ENCODE measurements around the gene PRSS50.

PRSS50 gene

GRCh38 chr3:46716461-46717441, 918 bp downstream of the PRSS50 start:
- TF ChIP-seq, protein P1, sequence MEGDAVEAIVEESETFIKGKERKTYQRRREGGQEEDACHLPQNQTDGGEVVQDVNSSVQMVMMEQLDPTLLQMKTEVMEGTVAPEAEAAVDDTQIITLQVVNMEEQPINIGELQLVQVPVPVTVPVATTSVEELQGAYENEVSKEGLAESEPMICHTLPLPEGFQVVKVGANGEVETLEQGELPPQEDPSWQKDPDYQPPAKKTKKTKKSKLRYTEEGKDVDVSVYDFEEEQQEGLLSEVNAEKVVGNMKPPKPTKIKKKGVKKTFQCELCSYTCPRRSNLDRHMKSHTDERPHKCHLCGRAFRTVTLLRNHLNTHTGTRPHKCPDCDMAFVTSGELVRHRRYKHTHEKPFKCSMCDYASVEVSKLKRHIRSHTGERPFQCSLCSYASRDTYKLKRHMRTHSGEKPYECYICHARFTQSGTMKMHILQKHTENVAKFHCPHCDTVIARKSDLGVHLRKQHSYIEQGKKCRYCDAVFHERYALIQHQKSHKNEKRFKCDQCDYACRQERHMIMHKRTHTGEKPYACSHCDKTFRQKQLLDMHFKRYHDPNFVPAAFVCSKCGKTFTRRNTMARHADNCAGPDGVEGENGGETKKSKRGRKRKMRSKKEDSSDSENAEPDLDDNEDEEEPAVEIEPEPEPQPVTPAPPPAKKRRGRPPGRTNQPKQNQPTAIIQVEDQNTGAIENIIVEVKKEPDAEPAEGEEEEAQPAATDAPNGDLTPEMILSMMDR (IDR thresholded peaks at IDR 0.05; ENCODE audit: borderline replicate concordance, insufficient read depth, low read depth, low read length) = no peak

DNA sequence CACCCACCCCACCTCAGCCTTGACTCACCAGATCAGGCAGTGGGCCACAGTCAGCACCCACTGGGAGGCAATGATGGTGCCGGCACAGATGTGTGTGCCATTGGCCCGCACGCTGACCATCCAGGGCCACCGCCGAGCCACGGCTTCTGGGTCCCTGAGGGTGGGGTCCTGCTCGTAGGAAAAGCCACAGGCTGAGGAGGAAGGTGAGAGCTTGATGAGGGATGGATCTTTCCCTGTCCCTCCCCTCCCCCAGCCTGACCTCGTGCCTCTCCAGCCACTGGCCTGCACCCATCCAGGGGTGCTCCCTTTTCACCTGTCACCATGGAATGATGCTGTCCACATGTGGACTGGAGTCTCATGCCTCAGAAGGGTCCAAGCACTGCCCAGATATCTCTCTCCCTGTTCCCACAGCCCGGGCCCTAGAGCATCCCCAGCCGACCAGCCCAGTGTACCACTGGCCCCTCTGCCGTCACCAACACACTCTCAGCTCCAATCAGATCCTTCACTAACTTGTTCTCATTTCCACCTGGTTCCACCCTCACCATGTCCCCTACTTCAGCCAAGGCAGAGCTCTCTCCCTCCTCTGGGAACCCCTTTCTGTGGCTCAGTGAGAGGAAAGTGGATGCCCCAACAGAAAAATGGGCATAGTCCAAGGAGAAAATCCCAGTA, 2.0 kb downstream of the PRSS50 start:
- TF ChIP-seq, protein P1 (IDR thresholded peaks at IDR 0.05; ENCODE audit: borderline replicate concordance, insufficient read depth, low read depth, low read length) = no peak
- H3K4me3 ChIP-seq (ENCODE audit: low read depth, low read length) = no peak overlapping the region

More at GRCh38 chr3:46716461-46717441, 918 bp downstream of the PRSS50 start:
- no peak overlapping the region for H3K4me3 ChIP-seq (ENCODE audit: low read depth, low read length)

GRCh38 chr3:46714728-46715506, 2.8 kb downstream of the PRSS50 start:
- H3K4me3 ChIP-seq (ENCODE audit: low read depth, low read length) = no peak overlapping the region
- TF ChIP-seq, protein P1 (IDR thresholded peaks at IDR 0.05; ENCODE audit: borderline replicate concordance, insufficient read depth, low read depth, low read length) = no peak

DNA sequence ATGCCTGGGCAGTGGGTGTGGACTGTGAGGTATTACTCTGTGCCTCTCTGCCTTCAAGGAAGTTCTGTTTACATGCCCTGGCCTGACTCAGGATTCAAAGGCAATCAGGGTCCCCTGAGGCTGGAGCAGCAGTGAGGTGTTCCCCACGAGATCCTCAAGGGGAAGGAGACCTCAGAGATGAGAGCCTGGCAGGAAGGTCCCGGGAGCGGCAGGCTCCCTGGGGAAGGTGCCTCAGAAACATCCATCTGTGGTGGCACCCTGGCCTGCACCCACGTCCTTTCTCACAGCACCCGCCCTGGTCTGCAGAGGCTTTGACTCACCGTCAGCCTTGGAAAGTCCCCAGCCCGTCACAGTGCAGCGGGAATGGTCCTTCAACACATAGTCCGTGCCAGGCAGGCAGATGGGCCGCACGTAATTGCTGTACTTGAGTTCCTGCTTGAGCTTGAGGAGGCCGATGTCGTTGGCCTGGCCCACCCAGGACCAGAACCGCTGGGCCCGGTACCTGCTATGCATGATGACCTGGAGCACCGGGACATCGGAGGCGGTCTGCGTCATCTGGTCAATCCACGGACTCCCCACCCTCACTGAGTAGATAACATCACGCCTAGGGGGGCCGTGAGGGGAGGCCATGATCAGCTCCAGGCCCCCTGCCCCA, 3.6 kb downstream of the PRSS50 start:
- no peak overlapping the region for H3K4me3 ChIP-seq (ENCODE audit: low read depth, low read length)
- TF ChIP-seq, protein P1 (IDR thresholded peaks at IDR 0.05; ENCODE audit: borderline replicate concordance, insufficient read depth, low read depth, low read length) = no peak

GRCh38 chr3:46713050-46713897, 4.4 kb downstream of the PRSS50 start:
- TF ChIP-seq, protein P1 (IDR thresholded peaks at IDR 0.05; ENCODE audit: borderline replicate concordance, insufficient read depth, low read depth, low read length) = no peak
- no peak overlapping the region for H3K4me3 ChIP-seq (ENCODE audit: low read depth, low read length)

All from GM12875 (cell line).